Left lung (tissue), 10 donors: ENCODE measurements around the gene ITGA11. TPM values are rescaled to one million over a fixed set of nuclear protein-coding genes. Genes with fewer than 3 reads are reported as not detected.

ENCODE experiments used
- ATAC-seq: fragments of 200-7000 bp; cut with Tn5 transposase; one replicate; pipeline ENCODE4 v1.9.1; 2020; ENCODE audit warnings: moderate library complexity
- DNase-seq, 4 donors: peaks; one replicate each; pipeline ENCODE4 v3.0.0-alpha.2; 2013 to 2020
- H3K27ac ChIP-seq, 2 donors: fragments of 200-600 bp; sonication (generic) in 1 of 2; one replicate each; pipeline versions ENCODE4 v1.5.0 to v1.8.0; 2020 to 2021
- H3K27me3 ChIP-seq, 2 donors: fragments of 200-600 bp; sonication (generic) in 1 of 2; one replicate each; pipeline versions ENCODE4 v1.5.0 to v1.8.0; 2020 to 2021
- H3K36me3 ChIP-seq, 2 donors: fragments of 200-600 bp; sonication (generic) in 1 of 2; one replicate each; pipeline versions ENCODE4 v1.5.0 to v1.8.0; 2020 to 2021
- H3K4me1 ChIP-seq, 2 donors: fragments of 200-600 bp; one replicate each; pipeline ENCODE4 v1.8.0; 2021
- H3K4me3 ChIP-seq, 2 donors: fragments of 200-600 bp; sonication (generic) in 1 of 2; one replicate each; pipeline versions ENCODE4 v1.5.0 to v1.8.0; 2020 to 2021; ENCODE audit warnings: mild to moderate bottlenecking in 1 of 2
- H3K9me3 ChIP-seq, 2 donors: fragments of 200-600 bp; sonication (generic) in 1 of 2; one replicate each; pipeline versions ENCODE4 v1.5.0 to v1.8.0; 2020 to 2021
- CTCF ChIP-seq, 2 donors: fragments of 200-600 bp; sonication (generic) in 1 of 2; IDR thresholded peaks; one replicate each; pipeline versions ENCODE4 v1.5.0 to v1.8.0; 2021; ENCODE audit warnings: antibody characterized with exemption in 2 of 2
- intact Hi-C, 2 donors: fragments of 100-400 bp; cut with DNase I; formaldehyde crosslinking; loops; one replicate each; pipeline versions ENCODE4 v1.11.2 to v1.14.2; 2022
- polyA plus RNA-seq, 6 donors: library from polyadenylated mRNA; unstranded; fragments of 120-200 nt; gene quantifications; one replicate each; pipeline ENCODE4 v1.2.1, GENCODE V29; 2013; ENCODE audit not compliant: insufficient read length in 6 of 6
- total RNA-seq, 2 donors: library from RNA; stranded (reverse); fragmentation: NEBNext Ultra II Directional; extraction: Animal tissue kit (Norgen Biotek cat#: 25700); gene quantifications; one replicate each; pipeline ENCODE4 v1.2.1, GENCODE V29; 2021
- donor health status: DM: no; HTN: yes; CAD: no.
- donor health status: DM: no; HTN: no; CAD: no.

The ITGA11 gene
- total and polyA plus RNA-seq, 8 donors: 1.1 to 7.3 (median 1.8) TPM

DNA sequence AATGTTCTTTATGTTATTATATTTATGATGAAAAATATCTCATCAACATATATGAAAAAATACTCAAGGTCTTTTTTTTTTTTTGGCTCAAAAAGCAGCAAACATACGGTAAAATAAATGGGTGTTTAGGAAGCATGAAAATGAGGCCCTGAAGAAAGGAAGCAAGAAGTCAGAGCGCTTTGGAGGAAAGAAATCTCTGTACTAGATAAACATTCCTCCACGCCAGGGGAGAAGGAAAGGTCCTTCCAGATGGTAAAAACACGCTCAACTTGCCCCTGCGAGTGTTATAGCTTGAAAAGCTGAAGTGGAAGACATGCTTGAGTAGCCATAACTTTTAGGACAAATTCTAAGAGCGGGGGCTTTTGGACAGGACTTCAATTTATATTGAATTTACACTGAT lies 101.5 kb downstream of the ITGA11 start:
- Histone ChIP-seq H3K27me3 (peaks cover 0 to 13% of the 10 kb centered on the region in 2 donors), H3K27ac (no peak overlapping the region), H3K36me3 (no peaks in the 10 kb centered on the region), H3K4me1 (peaks cover 0 to 8% of the 10 kb centered on the region in 2 donors), H3K9me3 (no peaks in the 10 kb centered on the region), H3K4me3 (no peak overlapping the region)
- no peak for ATAC-seq
- intact Hi-C loops: no loop called here
- TF ChIP-seq CTCF (IDR thresholded peaks at IDR 0.05): no peak
- DNase-seq: no peak

DNA sequence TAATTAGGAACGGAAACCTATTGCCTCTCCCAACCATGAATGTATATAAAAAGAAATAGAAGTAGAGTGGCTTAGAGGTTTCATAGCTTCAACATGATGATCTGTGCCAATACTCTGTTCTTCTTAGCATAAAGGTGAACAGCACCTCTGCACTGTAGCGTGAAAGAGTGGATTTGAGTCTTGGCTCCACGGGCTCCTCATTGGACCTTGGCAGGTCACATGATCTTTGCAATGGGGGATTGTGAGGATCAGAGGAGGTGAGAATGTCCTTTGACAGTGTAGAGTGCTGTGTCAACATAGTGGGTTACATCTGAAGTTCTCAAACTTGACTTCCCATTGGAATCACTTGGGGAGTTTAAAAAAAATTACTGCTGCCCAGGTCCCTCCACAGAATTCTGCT lies 103.0 kb downstream of the ITGA11 start:
- Histone ChIP-seq H3K27ac (no peak overlapping the region), H3K4me1 (peaks cover 0 to 5% of the 10 kb centered on the region in 2 donors), H3K4me3 (no peak overlapping the region)

DNA sequence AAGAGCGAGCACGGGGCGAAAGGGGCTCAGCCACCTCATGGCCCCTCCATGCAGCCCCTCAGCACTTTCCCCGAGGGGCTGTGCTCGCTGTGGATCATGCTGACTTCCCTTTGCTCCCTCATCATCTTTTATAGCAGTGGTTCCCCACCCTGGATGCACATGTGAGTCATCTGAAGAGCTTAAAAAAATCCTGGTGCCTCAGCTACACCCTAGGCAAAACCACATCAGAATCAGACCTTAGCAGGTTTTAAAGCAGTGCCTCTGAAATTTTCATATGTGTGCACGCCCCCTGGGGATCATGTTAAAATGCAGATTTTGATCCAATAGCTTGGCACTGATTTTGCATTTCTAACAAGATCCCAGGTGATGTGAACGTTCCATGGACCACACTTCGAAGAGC lies 103.5 kb downstream of the ITGA11 start:
- intact Hi-C loops: no loop called here
- H3K4me1 ChIP-seq: no peaks in the 10 kb centered on the region
- no peak for ATAC-seq

More for the DNA sequence above, 103.0 kb downstream of the ITGA11 start:
- Histone ChIP-seq H3K36me3 (no peaks in the 10 kb centered on the region), H3K27me3 (peaks cover 0 to 13% of the 10 kb centered on the region in 2 donors), H3K9me3 (no peaks in the 10 kb centered on the region)
- no peak for TF ChIP-seq CTCF (IDR thresholded peaks at IDR 0.05)
- no peak for ATAC-seq
- no peak for DNase-seq
- intact Hi-C loops: no loop called here

DNA sequence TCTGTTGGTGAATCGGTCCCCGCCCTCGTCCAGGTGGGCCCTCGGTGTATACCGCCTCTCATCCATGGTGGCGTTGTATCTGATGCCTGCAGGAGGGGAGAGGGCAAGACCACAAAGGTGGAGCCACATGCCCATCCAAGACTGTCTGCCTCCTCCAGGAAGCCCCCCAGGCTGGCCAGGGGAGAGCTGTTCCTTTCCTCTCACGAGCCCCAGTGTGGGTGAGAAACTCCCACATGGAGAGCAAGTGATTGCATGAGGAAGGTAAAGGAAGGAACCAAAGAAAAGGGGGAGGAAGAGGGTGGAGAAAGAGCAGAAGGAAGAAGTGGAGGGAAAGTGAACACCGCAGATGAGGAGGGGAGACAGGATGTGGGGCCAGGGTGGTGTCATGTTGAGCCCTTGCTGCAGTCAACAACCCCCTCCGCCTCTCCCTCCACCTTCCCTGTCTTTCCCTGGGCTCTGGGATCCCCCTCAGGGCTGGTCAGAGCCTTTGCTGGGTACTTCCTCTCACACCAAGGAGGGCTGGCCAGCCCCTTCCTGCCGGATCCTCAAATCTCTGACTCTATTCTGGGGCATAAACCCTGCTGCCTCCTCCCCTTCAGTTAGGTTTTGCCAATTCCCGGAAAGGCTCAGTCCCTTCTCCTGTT lies 105.1 kb downstream of the ITGA11 start:
- ATAC-seq (peak; percentile 18), DNase-seq (no peak)
- Histone ChIP-seq H3K4me3 (no peak overlapping the region), H3K9me3 (no peaks in the 10 kb centered on the region), H3K36me3 (no peaks in the 10 kb centered on the region), H3K27me3 (peaks cover 0 to 13% of the 10 kb centered on the region in 2 donors), H3K27ac (no peak overlapping the region), H3K4me1 (no peaks in the 10 kb centered on the region)
- TF ChIP-seq CTCF (IDR thresholded peaks at IDR 0.05): no peak
- intact Hi-C loops: no loop called here

More for the DNA sequence above, 103.5 kb downstream of the ITGA11 start:
- H3K27ac ChIP-seq: no peak overlapping the region
- H3K9me3 ChIP-seq: no peaks in the 10 kb centered on the region
- peaks cover 0 to 13% of the 10 kb centered on the region in 2 donors for H3K27me3 ChIP-seq
- H3K36me3 ChIP-seq: no peaks in the 10 kb centered on the region
- DNase-seq: no peak
- no peak for TF ChIP-seq CTCF (IDR thresholded peaks at IDR 0.05)
- H3K4me3 ChIP-seq: no peak overlapping the region

- H3K4me1 ChIP-seq: no peaks in the 10 kb centered on the region
- ATAC-seq (no peak), DNase-seq (no peak)
- TF ChIP-seq CTCF (IDR thresholded peaks at IDR 0.05): no peak
- intact Hi-C loops: no loop called here
- H3K36me3 ChIP-seq: no peaks in the 10 kb centered on the region
- H3K27me3 ChIP-seq: peaks cover 0 to 13% of the 10 kb centered on the region in 2 donors
- H3K4me3 ChIP-seq: no peak overlapping the region
- H3K9me3 ChIP-seq: no peaks in the 10 kb centered on the region
- no peak overlapping the region for H3K27ac ChIP-seq
Measured at GRCh38 chr15:68325726-68326125, 106.2 kb downstream of the ITGA11 start.
